ENCODE results near the gene CD163. TPM values are rescaled to one million over a fixed set of nuclear protein-coding genes. Genes with fewer than 3 reads are reported as not detected.
A peak's percentile ranks its signal among the peaks of the same experiment; 100 is the strongest.

Gene CD163
- total RNA-seq, 1 donor from 2014 or later: not detected

- DNase-seq (ENCODE audit: low read depth): no peak
- H3K4me3 ChIP-seq (ENCODE audit: low read depth, low read length): no peak overlapping the region
- TF ChIP-seq CTCF (conservative IDR thresholded peaks at IDR 0.05; ENCODE audit: low read depth, low read length): no peak
Measured at GRCh38 chr12:7486512-7486911, 17.1 kb downstream of the CD163 start.

- no peak overlapping the region for H3K4me3 ChIP-seq (ENCODE audit: low read depth, low read length)
- no peak for TF ChIP-seq CTCF (conservative IDR thresholded peaks at IDR 0.05; ENCODE audit: low read depth, low read length)
- no peak for DNase-seq (ENCODE audit: low read depth)
Measured at GRCh38 chr12:7485095-7485494, 18.5 kb downstream of the CD163 start.

GRCh38 chr12:7483343-7483742 lies 20.2 kb downstream of the CD163 start:
- DNase-seq (ENCODE audit: low read depth): no peak
- no peak for TF ChIP-seq CTCF (conservative IDR thresholded peaks at IDR 0.05; ENCODE audit: low read depth, low read length)
- no peak overlapping the region for H3K4me3 ChIP-seq (ENCODE audit: low read depth, low read length)

GRCh38 chr12:7479771-7480170 lies 23.8 kb downstream of the CD163 start:
- DNase-seq (ENCODE audit: low read depth): no peak
- H3K4me3 ChIP-seq (ENCODE audit: low read depth, low read length): no peak overlapping the region

GRCh38 chr12:7472060-7472459 lies 31.5 kb downstream of the CD163 start:
- no peak for TF ChIP-seq CTCF (conservative IDR thresholded peaks at IDR 0.05; ENCODE audit: low read depth, low read length)

More at GRCh38 chr12:7479771-7480170, 23.8 kb downstream of the CD163 start:
- no peak for TF ChIP-seq CTCF (conservative IDR thresholded peaks at IDR 0.05; ENCODE audit: low read depth, low read length)

GRCh38 chr12:7460375-7461259 lies 43.0 kb downstream of the CD163 start:
- no peak overlapping the region for H3K4me3 ChIP-seq (ENCODE audit: low read depth, low read length)
- no peak for DNase-seq (ENCODE audit: low read depth)
- peak; percentile 93 for TF ChIP-seq CTCF (conservative IDR thresholded peaks at IDR 0.05; ENCODE audit: low read depth, low read length)

More at GRCh38 chr12:7472060-7472459, 31.5 kb downstream of the CD163 start:
- no peak for DNase-seq (ENCODE audit: low read depth)
- no peak overlapping the region for H3K4me3 ChIP-seq (ENCODE audit: low read depth, low read length)

- TF ChIP-seq CTCF (conservative IDR thresholded peaks at IDR 0.05; ENCODE audit: low read depth, low read length): no peak
- DNase-seq (ENCODE audit: low read depth): no peak
- H3K4me3 ChIP-seq (ENCODE audit: low read depth, low read length): no peak overlapping the region
Measured at GRCh38 chr12:7459973-7460372, 43.6 kb downstream of the CD163 start.

Measured in epithelial cell of proximal tubule (primary cell).